KMS-11 (cell line): Measurements from ENCODE around the gene ECI1.

ENCODE experiments used
- H2AFZ ChIP-seq: fragments of 200-600 bp; sonication (generic); 2 replicates; pipeline ENCODE4 v1.6.1; 2016; ENCODE audit warnings: antibody characterized with exemption, mixed run types, low read depth
- H3K27ac ChIP-seq: fragments of 200-600 bp; sonication (generic); 2 replicates; pipeline ENCODE4 v1.6.1; 2016; ENCODE audit warnings: mild to moderate bottlenecking, mixed run types
- H3K27me3 ChIP-seq: fragments of 200-600 bp; sonication (generic); 2 replicates; pipeline ENCODE4 v1.6.1; 2017; ENCODE audit warnings: mild to moderate bottlenecking, low read depth, mixed run types, moderate library complexity; ENCODE audit not compliant: insufficient read depth
- H3K36me3 ChIP-seq: fragments of 200-600 bp; sonication (generic); 2 replicates; pipeline ENCODE4 v1.6.1; 2017; ENCODE audit warnings: mild to moderate bottlenecking, mixed run types; ENCODE audit not compliant: insufficient read depth
- H3K4me1 ChIP-seq: fragments of 200-600 bp; sonication (generic); 2 replicates; pipeline ENCODE4 v1.6.1; 2016; ENCODE audit warnings: mild to moderate bottlenecking, low read depth, mixed run types; ENCODE audit not compliant: poor library complexity, severe bottlenecking
- H3K4me2 ChIP-seq: fragments of 200-600 bp; sonication (generic); 2 replicates; pipeline ENCODE4 v1.7.0; 2016; ENCODE audit warnings: mild to moderate bottlenecking, mixed run types
- H3K4me3 ChIP-seq: fragments of 200-600 bp; sonication (generic); IDR thresholded peaks from 2 replicates; pipeline ENCODE4 v1.6.1; 2017; ENCODE audit warnings: low read depth, low read length, mixed read lengths; ENCODE audit not compliant: insufficient read depth
- H3K79me2 ChIP-seq: fragments of 200-600 bp; sonication (generic); 2 replicates; pipeline ENCODE4 v1.6.1; 2016; ENCODE audit warnings: low read depth, mixed run types; ENCODE audit not compliant: insufficient read depth
- H3K9ac ChIP-seq: fragments of 200-600 bp; sonication (generic); 2 replicates; pipeline ENCODE4 v1.6.1; 2016; ENCODE audit warnings: mild to moderate bottlenecking, mixed run types
- H4K20me1 ChIP-seq: fragments of 200-600 bp; sonication (generic); 2 replicates; pipeline ENCODE4 v1.6.1; 2016; ENCODE audit warnings: mild to moderate bottlenecking, mixed run types; ENCODE audit not compliant: insufficient read depth
- CTCF ChIP-seq: fragments of 200-600 bp; sonication (generic); conservative IDR thresholded peaks from 2 replicates; pipeline ENCODE4 v1.6.1; 2017; ENCODE audit warnings: low read depth, mild to moderate bottlenecking, antibody characterized with exemption, low read length, moderate library complexity, mixed read lengths

ECI1 gene

GRCh38 chr16:2273931-2274330, 22.5 kb upstream of the ECI1 start:
- peaks cover 12% of the 10 kb centered on the region for H3K4me1 ChIP-seq
- no peak overlapping the region for H3K4me3 ChIP-seq
- H2AFZ ChIP-seq, result no peak overlapping the region
- no peak overlapping the region for H3K4me2 ChIP-seq
- no peaks in the 10 kb centered on the region for H3K36me3 ChIP-seq
- no peak overlapping the region for H3K9ac ChIP-seq
- no peaks in the 10 kb centered on the region for H4K20me1 ChIP-seq
- no peaks in the 10 kb centered on the region; the same call in 1 of the 2 replicates for H3K79me2 ChIP-seq
- no peak for TF ChIP-seq CTCF
- no peak overlapping the region for H3K27ac ChIP-seq
- H3K27me3 ChIP-seq, result no peaks in the 10 kb centered on the region

- Histone ChIP-seq H3K79me2 (no peaks in the 10 kb centered on the region; the same call in 1 of the 2 replicates), H3K4me2 (no peak overlapping the region), H3K36me3 (no peaks in the 10 kb centered on the region), H4K20me1 (no peaks in the 10 kb centered on the region), H3K27me3 (no peaks in the 10 kb centered on the region), H3K4me3 (no peak overlapping the region), H3K4me1 (peaks cover 12% of the 10 kb centered on the region), H2AFZ (no peak overlapping the region), H3K27ac (no peak overlapping the region), H3K9ac (no peak overlapping the region)
- TF ChIP-seq CTCF, result no peak
These were observed 22.1 kb upstream of the ECI1 start for GRCh38 chr16:2273484-2273883.

- Histone ChIP-seq H3K79me2 (peaks cover 9% of the 10 kb centered on the region), H3K4me3 (no peak overlapping the region), H2AFZ (no peak overlapping the region), H3K36me3 (no peaks in the 10 kb centered on the region), H3K27me3 (no peaks in the 10 kb centered on the region), H3K4me1 (peaks cover 12% of the 10 kb centered on the region), H3K9ac (no peak overlapping the region), H4K20me1 (no peaks in the 10 kb centered on the region; the same call in 1 of the 2 replicates), H3K27ac (no peak overlapping the region), H3K4me2 (no peak overlapping the region)
- no peak for TF ChIP-seq CTCF
These were observed 20.6 kb upstream of the ECI1 start for GRCh38 chr16:2271848-2272461.

GRCh38 chr16:2270588-2271470, 19.4 kb upstream of the ECI1 start:
- Histone ChIP-seq H2AFZ (no peak overlapping the region), H4K20me1 (peaks cover 7% of the 10 kb centered on the region), H3K4me3 (no peak overlapping the region), H3K79me2 (peaks cover 21% of the 10 kb centered on the region), H3K4me2 (0 out of 2 replicates have a peak overlapping the region, but pooled peaks have one; percentile 84), H3K27ac (no peak overlapping the region), H3K9ac (no peak overlapping the region), H3K4me1 (peaks cover 19% of the 10 kb centered on the region), H3K36me3 (no peaks in the 10 kb centered on the region), H3K27me3 (no peaks in the 10 kb centered on the region)
- TF ChIP-seq CTCF, result no peak
